ENCODE measurements around the gene KCNQ1OT1.

The KCNQ1OT1 gene

DNA sequence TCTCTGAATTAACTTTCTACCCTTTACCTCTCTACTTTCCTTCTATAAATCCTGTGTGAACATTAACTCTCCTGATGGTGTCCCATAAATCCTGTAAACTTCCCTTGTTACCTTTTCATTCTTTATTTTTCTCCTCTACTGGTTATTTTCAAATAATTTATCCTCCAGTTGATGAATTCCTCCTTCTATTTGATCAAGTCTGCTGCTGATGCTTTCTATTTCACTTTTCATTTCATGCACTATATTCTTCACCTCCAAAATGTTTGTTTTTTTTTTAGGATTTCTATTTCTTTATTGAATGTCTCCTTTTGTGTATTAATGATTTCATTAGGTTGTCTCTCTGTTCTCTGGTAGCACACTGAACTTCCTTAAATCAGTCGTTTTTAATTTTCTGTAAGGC, 68.6 kb downstream of the KCNQ1OT1 start:
- Histone ChIP-seq H3K4me2 (ENCODE audit: low read length) (no peak overlapping the region), H3K9ac (ENCODE audit: low read length) (no peak overlapping the region), H3K9me3 (ENCODE audit: insufficient read depth, low read length) (peaks cover 29% of the 10 kb centered on the region), H3K79me2 (ENCODE audit: low read length) (no peaks in the 10 kb centered on the region), H3K27ac (ENCODE audit: low read length) (no peak overlapping the region), H3K27me3 (ENCODE audit: low read depth, low read length) (no peaks in the 10 kb centered on the region), H3K36me3 (replicated peaks; ENCODE audit: low read depth, low read length) (no peaks in the 10 kb centered on the region), H2AFZ (ENCODE audit: low read depth, low read length) (no peak overlapping the region), H3K4me3 (ENCODE audit: low read length) (no peak overlapping the region), H3K4me1 (ENCODE audit: low read length) (no peaks in the 10 kb centered on the region), H4K20me1 (ENCODE audit: insufficient read depth, low read length) (no peaks in the 10 kb centered on the region)
- TF ChIP-seq EZH2phosphoT487 (IDR thresholded peaks at IDR 0.05; ENCODE audit: low read depth) = no peak
- TF ChIP-seq, protein P1, sequence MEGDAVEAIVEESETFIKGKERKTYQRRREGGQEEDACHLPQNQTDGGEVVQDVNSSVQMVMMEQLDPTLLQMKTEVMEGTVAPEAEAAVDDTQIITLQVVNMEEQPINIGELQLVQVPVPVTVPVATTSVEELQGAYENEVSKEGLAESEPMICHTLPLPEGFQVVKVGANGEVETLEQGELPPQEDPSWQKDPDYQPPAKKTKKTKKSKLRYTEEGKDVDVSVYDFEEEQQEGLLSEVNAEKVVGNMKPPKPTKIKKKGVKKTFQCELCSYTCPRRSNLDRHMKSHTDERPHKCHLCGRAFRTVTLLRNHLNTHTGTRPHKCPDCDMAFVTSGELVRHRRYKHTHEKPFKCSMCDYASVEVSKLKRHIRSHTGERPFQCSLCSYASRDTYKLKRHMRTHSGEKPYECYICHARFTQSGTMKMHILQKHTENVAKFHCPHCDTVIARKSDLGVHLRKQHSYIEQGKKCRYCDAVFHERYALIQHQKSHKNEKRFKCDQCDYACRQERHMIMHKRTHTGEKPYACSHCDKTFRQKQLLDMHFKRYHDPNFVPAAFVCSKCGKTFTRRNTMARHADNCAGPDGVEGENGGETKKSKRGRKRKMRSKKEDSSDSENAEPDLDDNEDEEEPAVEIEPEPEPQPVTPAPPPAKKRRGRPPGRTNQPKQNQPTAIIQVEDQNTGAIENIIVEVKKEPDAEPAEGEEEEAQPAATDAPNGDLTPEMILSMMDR (IDR thresholded peaks at IDR 0.05; ENCODE audit: low read depth, low read length) = no peak

DNA sequence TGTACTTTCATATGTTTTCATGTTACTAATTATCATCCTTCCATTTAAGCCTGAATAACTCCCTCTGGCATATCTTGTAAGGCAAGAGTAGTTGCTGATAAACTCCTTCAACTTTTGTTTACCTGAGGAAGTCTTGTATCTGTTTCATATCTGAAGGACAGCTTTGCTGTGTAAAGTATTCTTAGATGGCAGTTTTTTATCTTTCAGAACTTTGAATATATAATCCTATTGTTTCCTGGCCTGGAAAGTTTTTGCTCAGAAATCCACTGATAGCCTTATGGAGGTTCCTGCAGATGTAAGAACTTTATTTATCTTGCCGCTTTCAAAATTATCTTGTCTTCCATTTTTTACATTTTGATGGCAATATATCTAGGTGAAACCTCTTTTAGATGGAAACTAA, 69.1 kb downstream of the KCNQ1OT1 start:
- H3K27me3 ChIP-seq (ENCODE audit: low read depth, low read length) = no peaks in the 10 kb centered on the region
- H3K36me3 ChIP-seq (replicated peaks; ENCODE audit: low read depth, low read length) = no peaks in the 10 kb centered on the region
- H3K79me2 ChIP-seq (ENCODE audit: low read length) = no peaks in the 10 kb centered on the region
- H4K20me1 ChIP-seq (ENCODE audit: insufficient read depth, low read length) = no peaks in the 10 kb centered on the region
- no peak overlapping the region for H3K4me3 ChIP-seq (ENCODE audit: low read length)
- no peaks in the 10 kb centered on the region for H3K4me1 ChIP-seq (ENCODE audit: low read length)
- peaks cover 29% of the 10 kb centered on the region for H3K9me3 ChIP-seq (ENCODE audit: insufficient read depth, low read length)
- no peak overlapping the region for H2AFZ ChIP-seq (ENCODE audit: low read depth, low read length)
- no peak overlapping the region for H3K9ac ChIP-seq (ENCODE audit: low read length)
- no peak for TF ChIP-seq EZH2phosphoT487 (IDR thresholded peaks at IDR 0.05; ENCODE audit: low read depth)
- TF ChIP-seq, protein P1 (IDR thresholded peaks at IDR 0.05; ENCODE audit: low read depth, low read length) = no peak
- H3K4me2 ChIP-seq (ENCODE audit: low read length) = no peak overlapping the region
- H3K27ac ChIP-seq (ENCODE audit: low read length) = no peak overlapping the region

DNA sequence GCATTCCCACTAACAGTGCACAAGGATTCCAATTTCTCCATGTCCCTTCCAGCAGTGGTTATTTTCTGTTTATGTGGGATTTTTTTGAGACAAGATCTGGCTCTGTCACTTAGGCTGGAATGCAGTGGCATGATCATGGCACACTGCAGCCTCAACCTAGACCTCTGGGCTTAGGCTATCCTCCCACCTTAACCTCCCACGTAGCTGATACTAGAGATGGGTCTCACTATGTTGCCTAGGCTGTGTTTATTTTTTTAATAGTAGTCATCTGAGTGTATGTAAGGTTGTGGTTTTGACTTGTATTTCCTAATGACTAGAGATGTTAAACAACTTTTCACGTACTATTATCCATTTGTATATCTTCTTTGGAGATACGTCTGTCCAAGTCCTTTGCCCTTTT, 74.6 kb downstream of the KCNQ1OT1 start:
- TF ChIP-seq, protein P1 (IDR thresholded peaks at IDR 0.05; ENCODE audit: low read depth, low read length) = no peak
- no peak for TF ChIP-seq EZH2phosphoT487 (IDR thresholded peaks at IDR 0.05; ENCODE audit: low read depth)
- Histone ChIP-seq H3K27ac (ENCODE audit: low read length) (no peak overlapping the region), H2AFZ (ENCODE audit: low read depth, low read length) (no peak overlapping the region), H3K9me3 (ENCODE audit: insufficient read depth, low read length) (peaks cover 8% of the 10 kb centered on the region; the same call in 1 of the 2 replicates), H3K36me3 (replicated peaks; ENCODE audit: low read depth, low read length) (no peaks in the 10 kb centered on the region), H3K4me1 (ENCODE audit: low read length) (no peaks in the 10 kb centered on the region), H3K79me2 (ENCODE audit: low read length) (no peaks in the 10 kb centered on the region), H3K4me3 (ENCODE audit: low read length) (no peak overlapping the region), H3K27me3 (ENCODE audit: low read depth, low read length) (no peaks in the 10 kb centered on the region), H3K4me2 (ENCODE audit: low read length) (no peak overlapping the region), H3K9ac (ENCODE audit: low read length) (no peak overlapping the region), H4K20me1 (ENCODE audit: insufficient read depth, low read length) (no peaks in the 10 kb centered on the region)

DNA sequence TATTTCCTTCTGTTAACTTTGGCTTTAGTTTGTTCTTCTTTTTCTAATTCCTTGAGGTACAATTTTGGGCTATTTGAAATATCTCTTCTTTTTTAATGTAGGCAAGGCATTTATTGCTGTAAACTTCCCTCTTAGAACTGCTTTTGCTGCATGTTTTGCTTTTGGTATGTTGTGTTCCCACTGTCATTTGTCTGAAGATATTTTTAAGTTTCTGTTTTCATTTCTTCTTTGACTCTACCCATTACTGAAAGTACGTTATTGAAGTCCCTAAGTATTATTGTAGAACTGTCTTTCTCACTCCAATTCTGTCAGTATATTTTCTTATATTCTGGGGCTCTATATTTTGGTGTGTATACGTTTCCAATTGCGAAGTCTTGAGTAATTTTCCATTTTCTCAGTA, 77.9 kb downstream of the KCNQ1OT1 start:
- Histone ChIP-seq H3K79me2 (ENCODE audit: low read length) (no peaks in the 10 kb centered on the region), H3K36me3 (replicated peaks; ENCODE audit: low read depth, low read length) (no peaks in the 10 kb centered on the region)

More for the DNA sequence above, 77.9 kb downstream of the KCNQ1OT1 start:
- Histone ChIP-seq H3K4me1 (ENCODE audit: low read length) (no peaks in the 10 kb centered on the region), H3K27me3 (ENCODE audit: low read depth, low read length) (no peaks in the 10 kb centered on the region), H3K4me2 (ENCODE audit: low read length) (no peak overlapping the region), H2AFZ (ENCODE audit: low read depth, low read length) (no peak overlapping the region), H3K9ac (ENCODE audit: low read length) (no peak overlapping the region), H4K20me1 (ENCODE audit: insufficient read depth, low read length) (no peaks in the 10 kb centered on the region), H3K9me3 (ENCODE audit: insufficient read depth, low read length) (no peaks in the 10 kb centered on the region), H3K4me3 (ENCODE audit: low read length) (no peak overlapping the region), H3K27ac (ENCODE audit: low read length) (no peak overlapping the region)
- TF ChIP-seq, protein P1 (IDR thresholded peaks at IDR 0.05; ENCODE audit: low read depth, low read length) = no peak
- TF ChIP-seq EZH2phosphoT487 (IDR thresholded peaks at IDR 0.05; ENCODE audit: low read depth) = no peak

Data from OCI-LY3 (cell line).